IgD-negative memory B cell (primary cell): ENCODE measurements around the gene KRR1. TPM values are rescaled to one million over a fixed set of nuclear protein-coding genes. Genes with fewer than 3 reads are reported as not detected.
A peak's percentile ranks its signal among the peaks of the same experiment; 100 is the strongest.
"Not testable (repeated sequence)": the region's sequence is repeated elsewhere in the genome, so short reads cannot be mapped to it uniquely, and the experiment has no call there.

Experiments used
- H3K27ac Mint-ChIP-seq, 3 donors: one replicate each; pipeline ENCODE4 v1.8.0; 2020 to 2022; ENCODE audit warnings: mild to moderate bottlenecking in 3 of 3, mixed read lengths in 3 of 3, moderate library complexity in 1 of 3
- H3K27me3 Mint-ChIP-seq: one replicate; pipeline ENCODE4 v1.8.0; 2021; ENCODE audit warnings: mixed read lengths
- H3K36me3 Mint-ChIP-seq: one replicate; pipeline ENCODE4 v1.8.0; 2020; ENCODE audit warnings: mild to moderate bottlenecking, mixed read lengths
- H3K4me1 Mint-ChIP-seq, 3 donors: one replicate each; pipeline ENCODE4 v1.8.0; 2020 to 2022; ENCODE audit warnings: mixed read lengths in 3 of 3, mild to moderate bottlenecking in 1 of 3
- H3K4me3 Mint-ChIP-seq, 4 donors: one replicate each; pipeline ENCODE4 v1.8.0; 2020 to 2022; ENCODE audit warnings: mild to moderate bottlenecking in 4 of 4, mixed read lengths in 4 of 4, moderate library complexity in 3 of 4
- H3K9me3 Mint-ChIP-seq, 3 donors: one replicate each; pipeline ENCODE4 v1.8.0; 2020 to 2021; ENCODE audit warnings: mixed read lengths in 3 of 3, mild to moderate bottlenecking in 1 of 3
- polyA plus RNA-seq: library from polyadenylated mRNA; unstranded; fragments of 300-500 nt; fragmentation: Illumina TruSeq; gene quantifications from one replicate; pipeline ENCODE4 v1.2.3, GENCODE V29; 2021

Gene KRR1
- polyA plus RNA-seq, 1 donor from 2014 or later: 63.8 TPM

GRCh38 chr12:75477137-75477536 lies 34.3 kb downstream of the KRR1 start:
- H3K4me1 Mint-ChIP-seq: peaks cover 32 to 59% (median 47%) of the 10 kb centered on the region in 3 donors
- peak overlapping the region in 2 of 3 donors; percentile 18 to 54 for H3K27ac Mint-ChIP-seq
- peaks cover 0 to 2% (median 0%) of the 10 kb centered on the region in 3 donors for H3K9me3 Mint-ChIP-seq
- no peaks in the 10 kb centered on the region for H3K27me3 Mint-ChIP-seq
- H3K4me3 Mint-ChIP-seq: peak overlapping the region in 1 of 4 donors; percentile 13
- no peaks in the 10 kb centered on the region for H3K36me3 Mint-ChIP-seq

GRCh38 chr12:75476071-75476470 lies 35.3 kb downstream of the KRR1 start:
- H3K9me3 Mint-ChIP-seq: peaks cover 0 to 2% (median 0%) of the 10 kb centered on the region in 3 donors
- H3K4me3 Mint-ChIP-seq: peak overlapping the region in 1 of 4 donors; percentile 29
- H3K27ac Mint-ChIP-seq: no peak overlapping the region
- no peaks in the 10 kb centered on the region for H3K27me3 Mint-ChIP-seq
- peaks cover 39 to 59% (median 50%) of the 10 kb centered on the region in 3 donors for H3K4me1 Mint-ChIP-seq
- no peaks in the 10 kb centered on the region for H3K36me3 Mint-ChIP-seq

- Mint-ChIP-seq H3K27ac (no peak overlapping the region), H3K9me3 (peaks cover 0 to 2% (median 0%) of the 10 kb centered on the region in 3 donors), H3K36me3 (no peaks in the 10 kb centered on the region), H3K4me1 (peaks cover 30 to 44% (median 40%) of the 10 kb centered on the region in 3 donors), H3K4me3 (peak overlapping the region in 1 of 4 donors; percentile 6), H3K27me3 (no peaks in the 10 kb centered on the region)
These were observed 37.3 kb downstream of the KRR1 start for GRCh38 chr12:75474116-75474515.

- Mint-ChIP-seq H3K27ac (peak overlapping the region; percentile 3 to 78 (median 9)), H3K9me3 (peaks cover 0 to 2% (median 0%) of the 10 kb centered on the region in 3 donors), H3K4me1 (peaks cover 17 to 30% (median 29%) of the 10 kb centered on the region in 3 donors), H3K27me3 (no peaks in the 10 kb centered on the region), H3K36me3 (no peaks in the 10 kb centered on the region), H3K4me3 (peak overlapping the region in 2 of 4 donors; percentile 45 to 87)
These were observed 39.2 kb downstream of the KRR1 start for GRCh38 chr12:75471902-75472890.

GRCh38 chr12:75460204-75460603 lies 51.2 kb downstream of the KRR1 start:
- H3K36me3 Mint-ChIP-seq: peaks cover 3% of the 10 kb centered on the region
- no peak overlapping the region for H3K27ac Mint-ChIP-seq
- H3K4me3 Mint-ChIP-seq: no peak overlapping the region
- H3K27me3 Mint-ChIP-seq: peaks cover 4% of the 10 kb centered on the region
- peaks cover 1 to 14% (median 8%) of the 10 kb centered on the region in 3 donors for H3K9me3 Mint-ChIP-seq
- H3K4me1 Mint-ChIP-seq: no peaks in the 10 kb centered on the region

- peaks cover 1 to 14% (median 8%) of the 10 kb centered on the region in 3 donors for H3K9me3 Mint-ChIP-seq
- no peak overlapping the region for H3K27ac Mint-ChIP-seq
- no peaks in the 10 kb centered on the region for H3K4me1 Mint-ChIP-seq
- H3K27me3 Mint-ChIP-seq: peaks cover 5% of the 10 kb centered on the region
- peaks cover 3% of the 10 kb centered on the region for H3K36me3 Mint-ChIP-seq
- H3K4me3 Mint-ChIP-seq: no peak overlapping the region
These were observed 51.7 kb downstream of the KRR1 start for GRCh38 chr12:75459755-75460154.

- not testable (repeated sequence) for H3K4me1 Mint-ChIP-seq, H3K36me3 Mint-ChIP-seq, H3K27me3 Mint-ChIP-seq, H3K4me3 Mint-ChIP-seq
- Mint-ChIP-seq H3K27ac (peak overlapping the region in 1 of 3 donors; percentile 28), H3K9me3 (peaks cover 1 to 14% (median 8%) of the 10 kb centered on the region in 3 donors)
These were observed 53.5 kb downstream of the KRR1 start for GRCh38 chr12:75457866-75458265.

- Mint-ChIP-seq H3K36me3 (peaks cover 2% of the 10 kb centered on the region), H3K9me3 (peaks cover 1 to 14% (median 8%) of the 10 kb centered on the region in 3 donors), H3K4me1 (peaks cover 0 to 2% (median 0%) of the 10 kb centered on the region in 3 donors), H3K27ac (no peak overlapping the region), H3K4me3 (no peak overlapping the region), H3K27me3 (peaks cover 5% of the 10 kb centered on the region)
These were observed 54.2 kb downstream of the KRR1 start for GRCh38 chr12:75457191-75457590.

- H3K4me3 Mint-ChIP-seq: no peak overlapping the region
- H3K4me1 Mint-ChIP-seq: peaks cover 0 to 2% (median 0%) of the 10 kb centered on the region in 3 donors
- H3K36me3 Mint-ChIP-seq: peaks cover 2% of the 10 kb centered on the region
- peaks cover 1 to 14% (median 8%) of the 10 kb centered on the region in 3 donors for H3K9me3 Mint-ChIP-seq
- no peak overlapping the region for H3K27ac Mint-ChIP-seq
- peaks cover 5% of the 10 kb centered on the region for H3K27me3 Mint-ChIP-seq
These were observed 55.6 kb downstream of the KRR1 start for GRCh38 chr12:75455839-75456238.

- peaks cover 5% of the 10 kb centered on the region for H3K27me3 Mint-ChIP-seq
- no peak overlapping the region for H3K4me3 Mint-ChIP-seq
- H3K36me3 Mint-ChIP-seq: peaks cover 2% of the 10 kb centered on the region
- H3K9me3 Mint-ChIP-seq: peaks cover 1 to 5% (median 4%) of the 10 kb centered on the region in 3 donors
- H3K27ac Mint-ChIP-seq: no peak overlapping the region
- H3K4me1 Mint-ChIP-seq: peaks cover 0 to 2% (median 0%) of the 10 kb centered on the region in 3 donors
These were observed 58.6 kb downstream of the KRR1 start for GRCh38 chr12:75452675-75453330.

GRCh38 chr12:75447691-75448393 lies 63.6 kb downstream of the KRR1 start:
- no peaks in the 10 kb centered on the region for H3K36me3 Mint-ChIP-seq
- peaks cover 3% of the 10 kb centered on the region for H3K27me3 Mint-ChIP-seq
- H3K9me3 Mint-ChIP-seq: no peaks in the 10 kb centered on the region
- no peak overlapping the region for H3K27ac Mint-ChIP-seq
- H3K4me3 Mint-ChIP-seq: no peak overlapping the region
- no peaks in the 10 kb centered on the region for H3K4me1 Mint-ChIP-seq

GRCh38 chr12:75446857-75447256 lies 64.6 kb downstream of the KRR1 start:
- Mint-ChIP-seq H3K27ac (no peak overlapping the region), H3K27me3 (peaks cover 4% of the 10 kb centered on the region), H3K9me3 (no peaks in the 10 kb centered on the region), H3K4me1 (no peaks in the 10 kb centered on the region), H3K36me3 (no peaks in the 10 kb centered on the region), H3K4me3 (no peak overlapping the region)

- not testable (repeated sequence) for H3K4me3 Mint-ChIP-seq, H3K27ac Mint-ChIP-seq, H3K27me3 Mint-ChIP-seq, H3K9me3 Mint-ChIP-seq, H3K36me3 Mint-ChIP-seq, H3K4me1 Mint-ChIP-seq
These were observed 66.3 kb downstream of the KRR1 start for GRCh38 chr12:75445137-75445507.

GRCh38 chr12:75444429-75445136 lies 66.8 kb downstream of the KRR1 start:
- no peaks in the 10 kb centered on the region for H3K4me1 Mint-ChIP-seq
- H3K9me3 Mint-ChIP-seq: peaks cover 3 to 6% (median 6%) of the 10 kb centered on the region in 3 donors
- peaks cover 8% of the 10 kb centered on the region for H3K27me3 Mint-ChIP-seq
- H3K4me3 Mint-ChIP-seq: no peak overlapping the region
- H3K36me3 Mint-ChIP-seq: no peaks in the 10 kb centered on the region
- H3K27ac Mint-ChIP-seq: no peak overlapping the region
